Heart left ventricle (tissue), 16 donors: ENCODE data around the gene ASF1B. TPM values are rescaled to one million over a fixed set of nuclear protein-coding genes. Genes with fewer than 3 reads are reported as not detected.

Experiments used
- ATAC-seq, 4 donors: fragments of 200-7000 bp; cut with Tn5 transposase; one replicate each; pipeline ENCODE4 v1.9.1; 2020 to 2022; ENCODE audit warnings: moderate library complexity in 4 of 4, mild to moderate bottlenecking in 3 of 4, moderate number of reproducible peaks in 1 of 4
- DNase-seq, 5 donors: peaks; one replicate each; pipeline ENCODE4 v3.0.0-alpha.2; 2020
- H3K27ac ChIP-seq, 12 donors: fragments of 200-600 bp; sonication (generic) in 4 of 12; one replicate each; pipeline versions ENCODE4 v1.5.0 to v1.8.0; 2016 to 2022; ENCODE audit warnings: mild to moderate bottlenecking in 2 of 12
- H3K27me3 ChIP-seq, 9 donors: fragments of 200-600 bp; sonication (generic) in 2 of 9; one replicate each; pipeline versions ENCODE4 v1.5.1 to v1.8.0; 2016 to 2022; ENCODE audit warnings: mild to moderate bottlenecking in 3 of 9
- H3K36me3 ChIP-seq, 9 donors: fragments of 200-600 bp; sonication (generic) in 2 of 9; one replicate each; pipeline versions ENCODE4 v1.5.0 to v1.8.0; 2018 to 2022; ENCODE audit warnings: mild to moderate bottlenecking in 2 of 9
- H3K4me1 ChIP-seq, 12 donors: fragments of 200-600 bp; sonication (generic) in 4 of 12; one replicate each; pipeline versions ENCODE4 v1.5.0 to v1.8.0; 2016 to 2022; ENCODE audit warnings: mild to moderate bottlenecking in 3 of 12
- H3K4me3 ChIP-seq, 12 donors: fragments of 200-600 bp; sonication (generic) in 4 of 12; one replicate each; pipeline versions ENCODE4 v1.5.0 to v1.8.0; 2017 to 2022; ENCODE audit warnings: mild to moderate bottlenecking in 9 of 12, moderate library complexity in 4 of 12
- H3K9me3 ChIP-seq, 12 donors: fragments of 200-600 bp; sonication (generic) in 4 of 12; one replicate each; pipeline versions ENCODE4 v1.5.0 to v1.8.0; 2016 to 2022; ENCODE audit warnings: mild to moderate bottlenecking in 1 of 12
- CTCF ChIP-seq, 12 donors: fragments of 200-600 bp; sonication (generic) in 4 of 12; IDR thresholded peaks; one replicate each; pipeline versions ENCODE4 v1.5.0 to v1.8.0; 2018 to 2022; ENCODE audit warnings: antibody characterized with exemption in 12 of 12, mild to moderate bottlenecking in 5 of 12
- POLR2A ChIP-seq, 2 donors: fragments of 450-650 bp; IDR thresholded peaks; one replicate each; pipeline ENCODE4 v1.6.1; 2017; ENCODE audit warnings: antibody characterized with exemption in 2 of 2, mild to moderate bottlenecking in 2 of 2, moderate library complexity in 2 of 2
- WGBS, 4 donors: extraction: QIAGEN DNeasy Blood & Tissue Kit in 2 of 4; methylation state at CpG; one replicate each; pipeline versions ENCODE4 v1.1.5 to v1.1.7; 2013 to 2018; 5-methylcytosine and 5-hydroxymethylcytosine counted together
- intact Hi-C, 10 donors: fragments of 100-400 bp; cut with DNase I; formaldehyde crosslinking; loops; one replicate each; pipeline versions ENCODE4 v1.11.1 to v1.14.2; 2022
- polyA plus RNA-seq, 2 donors: library from polyadenylated mRNA; stranded (reverse); fragments of 200-250 nt; gene quantifications; one replicate each; pipeline ENCODE4 v1.2.3, GENCODE V29; 2013
- total RNA-seq, 9 donors: library from RNA; depleted of rRNA in 2 of 9; stranded (reverse); fragments of >200 nt in 2 of 9; fragmentation: NEBNext Ultra II Directional in 3 of 9; extraction: Animal tissue kit (Norgen Biotek cat#: 25700) in 3 of 9; gene quantifications; one replicate each; pipeline versions ENCODE4 v1.1.0 to v1.2.4, GENCODE V29; 2016 to 2023
- donor health status: ischemic (EF 13 %, LVEDD 7.1; RV severe dilation, severe dysfunction).
- donor health status: healthy with polysubstance abuse.
- donor health status: DM: no; HTN: yes; CAD: no.
- donor health status: DM: no; HTN: no; CAD: no.
- donor health status: ischemic (EF 25% LVEDD 6.9; RV normal size, moderate dysfunction).
- donor health status: ischemic (EF 25% LVEDD 5.7; RV mildly dilated, moderate dysfunction).
- donor health status: healthy.
- donor health status: DM: yes; HTN: yes; CAD: no.
- donor health status: ischemic (EF 35%, LVEDD 5.7; RV mildly dilated, moderate dysfunction).
- donor health status: nonischemic (EF 11% LVEDD 7.7; RV severe dilation, severe dysfunction).
- donor health status: DM: yes; HTN: yes; CAD: no.
- donor health status: PGD.
- donor health status: ischemic (EF 29% LVEDD 5.4; RV normal size, mild dysfunction).
- donor health status: nonischemic (EF 23%, LVEDD 6.1; RV moderate dilation, normal function).

ASF1B gene
- total and polyA plus RNA-seq, 11 donors, result 0.19 to 7.0 (median 0.91) TPM

- Histone ChIP-seq H3K36me3 (peaks cover 0 to 62% (median 42%) of the 10 kb centered on the region in 9 donors), H3K4me1 (no peaks in the 10 kb centered on the region), H3K9me3 (no peaks in the 10 kb centered on the region), H3K27ac (no peak overlapping the region), H3K4me3 (no peak overlapping the region), H3K27me3 (no peaks in the 10 kb centered on the region)
- DNase-seq (no peak), ATAC-seq (no peak)
- intact Hi-C loops, result no loop called here
- WGBS, 4 donors, result 96 to 99% (median 98%) methylated on average over 9 of the region's 9 CpGs
- TF ChIP-seq POLR2A (IDR thresholded peaks at IDR 0.05) (no peak), CTCF (IDR thresholded peaks at IDR 0.05) (no peak)
These were observed 38.5 kb upstream of the ASF1B start for GRCh38 chr19:14174883-14175282.

GRCh38 chr19:14168993-14169392, 32.6 kb upstream of the ASF1B start:
- no peak for ATAC-seq
- Histone ChIP-seq H3K4me3 (no peak overlapping the region), H3K27me3 (no peaks in the 10 kb centered on the region), H3K4me1 (peaks cover 0 to 23% (median 13%) of the 10 kb centered on the region in 12 donors), H3K27ac (no peak overlapping the region), H3K9me3 (no peaks in the 10 kb centered on the region), H3K36me3 (peaks cover 0 to 39% (median 34%) of the 10 kb centered on the region in 9 donors)
- intact Hi-C loops, result no loop called here
- DNase-seq, result peak in 1 of 5 donors; percentile 11
- TF ChIP-seq POLR2A (IDR thresholded peaks at IDR 0.05) (no peak), CTCF (IDR thresholded peaks at IDR 0.05) (no peak)
- 92 to 96% (median 94%) methylated on average over 8 to 12 of the region's 12 CpGs for WGBS, 4 donors

- Histone ChIP-seq H3K4me3 (no peak overlapping the region), H3K27ac (peak overlapping the region in 2 of 12 donors; percentile 19 to 20), H3K9me3 (no peaks in the 10 kb centered on the region), H3K27me3 (no peaks in the 10 kb centered on the region), H3K36me3 (peaks cover 0 to 37% (median 32%) of the 10 kb centered on the region in 9 donors), H3K4me1 (peaks cover 0 to 23% (median 13%) of the 10 kb centered on the region in 12 donors)
- intact Hi-C loops, result no loop called here
- 84 to 85% (median 85%) methylated on average over 19 of the region's 19 CpGs for WGBS, 4 donors
- DNase-seq (no peak), ATAC-seq (no peak)
- no peak for TF ChIP-seq POLR2A (IDR thresholded peaks at IDR 0.05)
- TF ChIP-seq CTCF (IDR thresholded peaks at IDR 0.05), result no peak
These were observed 32.0 kb upstream of the ASF1B start for GRCh38 chr19:14168259-14168972.

GRCh38 chr19:14167576-14168138, 31.3 kb upstream of the ASF1B start:
- Histone ChIP-seq H3K27ac (peak overlapping the region in 9 of 12 donors; percentile 16 to 66 (median 51)), H3K4me3 (peak overlapping the region in 8 of 12 donors; percentile 4 to 34 (median 14)), H3K36me3 (peaks cover 0 to 34% (median 28%) of the 10 kb centered on the region in 9 donors), H3K9me3 (no peaks in the 10 kb centered on the region), H3K4me1 (peaks cover 0 to 23% (median 13%) of the 10 kb centered on the region in 12 donors), H3K27me3 (no peaks in the 10 kb centered on the region)
- ATAC-seq (peak in 3 of 4 donors; percentile 63 to 73 (median 65)), DNase-seq (peak in 2 of 5 donors; percentile 40 to 41)
- intact Hi-C loops, result no loop called here
- TF ChIP-seq POLR2A (IDR thresholded peaks at IDR 0.05) (no peak), CTCF (IDR thresholded peaks at IDR 0.05) (no peak)
- WGBS, 4 donors, result 49 to 61% (median 56%) methylated on average over 5 to 18 of the region's 18 CpGs
